AG09319 (cell line): ENCODE data around the gene LRRC41.
"Not testable (repeated sequence)": the region's sequence is repeated elsewhere in the genome, so short reads cannot be mapped to it uniquely, and the experiment has no call there.

Experiments
- DNase-seq: peaks from one replicate; pipeline ENCODE4 v3.0.0-alpha.2; 2010; ENCODE audit warnings: low read depth; ENCODE audit errors: extremely low read depth
- TF ChIP-seq, protein P1 (sequence below): IDR thresholded peaks from 2 replicates; pipeline ENCODE4 v1.5.1; 2011; ENCODE audit warnings: low read depth, mild to moderate bottlenecking, inconsistent platforms, low read length, moderate library complexity

The LRRC41 gene

DNA sequence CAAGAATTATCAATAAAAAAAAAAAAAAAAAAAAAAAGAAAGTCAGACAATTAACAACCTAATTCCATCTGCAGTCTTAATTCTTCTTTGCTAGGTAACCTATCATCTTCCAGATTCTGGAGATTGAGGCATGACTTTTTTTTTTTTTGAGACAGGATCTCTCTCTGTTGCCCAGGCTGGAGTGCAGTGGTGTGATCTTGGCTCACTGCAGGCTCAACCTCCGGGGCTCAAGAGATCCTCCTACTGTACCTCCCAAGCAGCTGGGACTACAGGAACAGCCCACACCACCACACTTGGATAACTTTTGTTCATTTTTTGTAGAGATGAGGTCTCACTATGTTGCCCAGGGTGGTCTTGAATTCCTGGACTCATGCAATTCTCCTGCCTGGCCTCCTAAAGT is 60.5 kb downstream of the LRRC41 start:
- no peak for DNase-seq
- TF ChIP-seq, protein P1, sequence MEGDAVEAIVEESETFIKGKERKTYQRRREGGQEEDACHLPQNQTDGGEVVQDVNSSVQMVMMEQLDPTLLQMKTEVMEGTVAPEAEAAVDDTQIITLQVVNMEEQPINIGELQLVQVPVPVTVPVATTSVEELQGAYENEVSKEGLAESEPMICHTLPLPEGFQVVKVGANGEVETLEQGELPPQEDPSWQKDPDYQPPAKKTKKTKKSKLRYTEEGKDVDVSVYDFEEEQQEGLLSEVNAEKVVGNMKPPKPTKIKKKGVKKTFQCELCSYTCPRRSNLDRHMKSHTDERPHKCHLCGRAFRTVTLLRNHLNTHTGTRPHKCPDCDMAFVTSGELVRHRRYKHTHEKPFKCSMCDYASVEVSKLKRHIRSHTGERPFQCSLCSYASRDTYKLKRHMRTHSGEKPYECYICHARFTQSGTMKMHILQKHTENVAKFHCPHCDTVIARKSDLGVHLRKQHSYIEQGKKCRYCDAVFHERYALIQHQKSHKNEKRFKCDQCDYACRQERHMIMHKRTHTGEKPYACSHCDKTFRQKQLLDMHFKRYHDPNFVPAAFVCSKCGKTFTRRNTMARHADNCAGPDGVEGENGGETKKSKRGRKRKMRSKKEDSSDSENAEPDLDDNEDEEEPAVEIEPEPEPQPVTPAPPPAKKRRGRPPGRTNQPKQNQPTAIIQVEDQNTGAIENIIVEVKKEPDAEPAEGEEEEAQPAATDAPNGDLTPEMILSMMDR = no peak

DNA sequence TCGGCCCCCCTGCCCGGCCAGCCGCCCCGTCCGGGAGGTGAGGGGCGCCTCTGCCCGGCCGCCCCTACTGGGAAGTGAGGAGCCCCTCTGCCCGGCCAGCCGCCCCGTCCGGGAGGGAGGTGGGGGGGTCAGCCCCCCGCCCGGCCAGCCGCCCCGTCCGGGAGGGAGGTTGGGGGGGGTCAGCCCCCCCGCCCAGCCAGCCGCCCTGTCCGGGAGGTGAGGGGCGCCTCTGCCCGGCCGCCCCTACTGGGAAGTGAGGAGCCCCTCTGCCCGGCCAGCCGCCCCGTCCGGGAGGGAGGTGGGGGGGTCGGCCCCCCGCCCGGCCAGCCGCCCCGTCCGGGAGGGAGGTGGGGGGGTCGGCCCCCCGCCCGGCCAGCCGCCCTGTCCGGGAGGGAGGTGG is 61.7 kb downstream of the LRRC41 start:
- DNase-seq = not testable (repeated sequence)

DNA sequence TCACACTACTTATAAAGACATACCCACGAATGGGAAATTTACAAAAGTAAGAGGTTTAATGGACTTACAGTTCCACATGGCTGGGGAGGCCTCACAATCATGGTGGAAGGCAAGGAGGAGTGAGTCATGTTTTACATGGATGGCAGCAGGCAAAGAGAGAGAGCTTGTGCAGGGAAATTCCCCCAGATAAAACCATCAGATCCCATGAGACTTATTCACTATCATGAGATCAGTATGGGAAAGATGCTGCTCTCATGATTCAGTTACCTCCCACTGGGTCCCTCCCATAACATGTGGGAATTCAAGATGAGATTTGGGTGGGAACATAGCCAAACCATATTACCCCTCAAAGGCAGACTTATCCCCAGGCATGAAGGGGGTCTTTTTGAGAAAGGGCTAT is 64.6 kb downstream of the LRRC41 start:
- DNase-seq = not testable (repeated sequence)

DNA sequence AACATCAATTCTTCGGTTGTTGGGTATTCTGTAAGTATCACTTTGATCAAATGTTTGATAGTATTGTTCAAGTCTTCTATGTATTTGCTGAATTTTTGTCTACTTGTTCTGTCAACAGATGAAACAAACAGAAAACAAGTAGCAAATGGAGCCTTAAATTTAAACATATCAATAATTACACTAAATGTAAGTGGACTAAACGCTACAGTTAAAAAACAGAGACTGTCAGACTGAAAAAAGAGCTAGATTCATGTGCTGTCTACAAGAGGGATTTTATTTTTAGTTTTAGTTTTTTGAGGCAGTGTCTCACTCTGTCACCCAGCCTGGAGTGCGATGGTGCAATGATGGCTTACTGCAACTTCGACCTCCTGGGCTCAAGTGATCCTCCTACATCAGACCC is 66.5 kb downstream of the LRRC41 start:
- TF ChIP-seq, protein P1 = no peak
- no peak for DNase-seq

DNA sequence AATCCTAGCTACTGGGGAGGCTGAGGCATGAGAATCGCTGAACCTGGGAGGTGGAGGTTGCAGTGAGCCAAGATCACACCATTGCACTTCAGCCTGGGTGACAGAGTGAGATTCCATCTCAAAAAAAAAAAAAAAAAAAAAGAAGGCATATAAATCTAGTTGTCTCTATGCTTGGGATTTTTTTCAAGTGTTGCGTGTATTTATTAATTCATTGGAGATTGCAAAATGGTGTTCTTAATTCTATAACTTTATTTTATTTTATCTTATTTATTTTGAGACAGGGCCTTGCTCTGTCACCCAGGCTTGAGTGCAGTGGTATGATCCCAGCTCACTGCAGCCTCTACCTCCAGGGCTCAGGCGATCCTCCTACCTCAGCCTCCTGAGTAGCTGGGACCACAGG is 72.2 kb downstream of the LRRC41 start:
- DNase-seq = not testable (repeated sequence)
